SK-N-DZ (cell line): ENCODE measurements around the gene FN1. TPM values are rescaled to one million over a fixed set of nuclear protein-coding genes. Genes with fewer than 3 reads are reported as not detected.
A peak's percentile ranks its signal among the peaks of the same experiment; 100 is the strongest.

ENCODE experiments used
- DNase-seq: peaks from one replicate; pipeline ENCODE4 v3.0.0-alpha.2; 2015; ENCODE audit warnings: low spot score
- polyA plus RNA-seq, 2 experiments: library from polyadenylated mRNA; depleted of rRNA; stranded (reverse); fragments of >200 nt; gene quantifications; 2 replicates each; pipeline ENCODE4 v1.2.3, GENCODE V29; 2014

Gene FN1
- 339 and 342 TPM in 2 replicates for polyA plus RNA-seq (2014; cell fraction: cytosol; rRNA removed)
- polyA plus RNA-seq (2014; cell fraction: nucleus; rRNA removed): 278 and 371 TPM in 2 replicates

DNA sequence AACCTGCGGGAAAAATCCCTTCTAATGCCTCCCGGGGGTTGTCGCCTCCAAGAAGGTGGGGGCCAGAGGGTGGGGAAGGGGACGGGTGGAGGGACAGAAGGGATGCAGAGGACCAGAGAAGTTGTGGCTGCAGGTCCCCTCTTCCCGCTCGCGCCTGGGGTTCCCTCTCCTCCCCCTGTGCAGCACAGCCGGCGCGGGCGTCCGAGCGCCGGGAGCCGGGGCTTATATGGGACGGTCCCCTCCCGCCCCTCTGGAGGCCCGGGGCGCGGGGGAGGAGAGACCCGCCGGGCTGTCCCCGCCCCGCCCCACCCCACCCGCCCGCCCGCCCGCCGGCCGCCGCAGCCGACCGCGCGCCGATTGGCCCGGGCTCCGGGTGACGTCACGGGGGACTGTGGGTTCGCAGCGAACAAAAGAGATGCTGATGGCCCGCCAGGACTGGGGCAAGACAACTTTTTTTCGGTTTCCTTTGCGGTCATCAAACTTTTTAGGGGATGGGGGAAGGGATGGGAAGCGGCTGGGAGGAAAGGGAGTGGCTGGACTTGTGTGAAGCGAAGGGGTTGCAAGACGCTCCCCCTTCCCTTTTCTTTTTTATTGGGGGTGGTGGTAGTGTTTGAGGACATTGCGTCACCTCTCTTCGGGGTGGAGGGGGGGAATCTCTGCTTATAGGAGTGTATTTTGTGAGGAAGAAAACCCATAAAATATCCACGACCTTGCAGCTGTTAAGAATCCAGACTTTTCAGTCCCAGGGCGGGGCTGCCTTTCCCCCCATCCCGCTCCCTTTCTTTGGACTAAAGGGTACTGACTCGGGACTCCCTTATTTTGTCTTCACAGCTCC lies at the start of gene FN1:
Gene FN1 (minus strand): TSS at position 199 of the 835 bp plus-strand sequence. CDS start 266 bp downstream, outside the sequence.
- peak; percentile 83 for DNase-seq

DNA sequence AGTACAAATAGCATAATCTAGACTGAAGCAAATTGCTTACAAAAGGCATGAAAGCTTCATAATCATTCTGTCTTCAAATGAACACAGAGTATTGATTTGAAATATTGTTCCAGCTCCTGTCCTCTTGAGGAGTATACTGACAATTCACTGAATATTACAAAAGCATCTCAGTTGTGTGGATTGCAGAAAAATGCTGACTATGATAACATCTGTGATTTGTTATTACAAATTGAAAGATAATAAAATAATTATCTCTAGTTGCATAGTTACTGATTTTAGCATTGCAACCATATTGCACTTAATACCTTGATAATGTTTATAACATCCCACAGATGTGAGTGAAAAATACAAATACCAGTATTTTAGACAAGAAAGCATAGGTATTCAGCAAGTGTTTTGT lies 49.2 kb upstream of the FN1 start:
- DNase-seq: no peak

DNA sequence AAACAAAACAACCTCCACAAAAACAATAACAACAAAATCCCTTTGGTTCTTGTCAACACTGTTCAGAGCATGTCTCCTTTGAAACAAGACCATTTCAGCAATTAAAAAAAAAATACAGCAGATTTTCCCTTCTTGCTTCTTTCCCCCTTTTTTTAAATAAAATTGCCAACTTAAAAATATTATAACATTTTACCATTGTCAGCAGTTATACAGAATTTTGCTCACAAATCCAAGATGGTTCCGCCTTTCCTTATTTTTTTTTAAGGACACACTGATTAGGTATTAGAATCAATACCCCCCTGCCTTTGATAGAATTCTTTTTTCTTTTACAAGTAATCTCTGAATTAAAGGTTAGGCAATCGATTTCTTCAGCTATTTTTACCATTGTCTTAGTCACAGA lies 48.7 kb upstream of the FN1 start:
- no peak for DNase-seq

DNA sequence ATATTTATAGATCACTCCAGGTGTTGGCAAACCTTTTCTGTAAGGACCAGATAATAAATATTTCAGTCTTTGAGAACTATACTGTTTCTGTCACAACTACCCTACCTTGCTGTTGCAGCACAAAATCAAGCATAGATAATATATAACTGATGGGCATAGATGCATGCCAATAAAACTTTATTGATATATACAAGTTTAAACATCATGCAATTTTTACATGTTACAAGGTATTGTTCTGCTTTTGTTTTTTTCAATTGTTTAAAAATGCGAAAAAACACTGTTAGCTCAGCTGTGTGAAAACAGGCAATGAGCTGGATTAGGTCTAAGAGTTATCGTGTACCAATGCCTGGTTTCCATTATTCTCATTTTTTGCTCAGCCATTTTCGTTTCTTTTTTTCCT lies 47.6 kb upstream of the FN1 start:
- no peak for DNase-seq

DNA sequence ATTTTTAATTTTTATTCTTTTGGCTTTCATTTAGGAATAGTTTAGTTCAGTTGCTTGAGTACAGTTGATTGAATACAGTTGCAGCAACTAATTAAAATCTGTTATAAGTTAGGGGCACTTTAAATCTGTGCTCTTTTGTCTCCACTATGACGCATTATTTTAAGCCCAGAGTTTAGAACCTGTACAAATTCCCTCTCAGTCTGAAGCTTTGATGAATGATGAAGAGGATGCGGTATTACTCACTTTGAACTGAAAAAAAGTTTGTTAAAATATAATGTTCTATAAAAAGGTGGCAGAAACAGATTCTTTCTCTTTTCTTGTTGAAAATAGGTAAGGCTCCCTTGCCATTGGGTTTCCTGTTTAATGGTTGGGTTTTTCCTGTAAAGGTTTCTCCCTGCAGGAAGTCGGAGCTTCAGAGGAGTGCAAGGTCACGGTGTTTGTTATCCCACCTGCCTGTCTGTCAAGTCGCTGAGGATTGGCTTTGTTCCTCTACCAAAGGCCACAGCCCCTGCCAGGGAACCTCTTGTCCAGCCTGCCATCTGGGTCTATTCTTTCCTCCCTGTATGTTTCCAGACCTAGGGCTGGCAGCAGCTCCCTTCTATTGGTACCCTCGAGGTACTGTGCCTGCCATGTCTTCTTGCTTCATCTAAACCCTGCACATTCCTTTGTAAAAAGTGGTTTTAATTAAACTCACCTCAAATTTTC lies 43.8 kb upstream of the FN1 start:
- DNase-seq: no peak

DNA sequence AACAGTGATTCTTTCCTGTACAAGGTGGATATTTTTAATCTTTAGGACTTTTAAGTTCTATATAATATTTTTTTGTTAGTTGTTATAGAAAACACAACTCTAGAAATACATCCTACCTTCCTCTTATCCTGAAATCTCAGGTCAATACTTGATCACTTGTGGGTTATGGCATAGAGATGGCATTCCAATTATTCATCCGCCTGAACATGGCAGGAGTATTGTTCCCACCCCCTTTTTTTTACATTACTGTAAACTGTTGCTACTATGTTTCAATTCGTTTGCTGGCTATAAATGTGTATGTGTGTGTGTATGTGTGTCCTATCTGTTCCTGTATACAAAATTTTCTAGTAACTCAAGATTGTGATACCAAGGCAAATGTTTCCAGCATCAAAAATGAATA lies 43.3 kb upstream of the FN1 start:
- no peak for DNase-seq

DNA sequence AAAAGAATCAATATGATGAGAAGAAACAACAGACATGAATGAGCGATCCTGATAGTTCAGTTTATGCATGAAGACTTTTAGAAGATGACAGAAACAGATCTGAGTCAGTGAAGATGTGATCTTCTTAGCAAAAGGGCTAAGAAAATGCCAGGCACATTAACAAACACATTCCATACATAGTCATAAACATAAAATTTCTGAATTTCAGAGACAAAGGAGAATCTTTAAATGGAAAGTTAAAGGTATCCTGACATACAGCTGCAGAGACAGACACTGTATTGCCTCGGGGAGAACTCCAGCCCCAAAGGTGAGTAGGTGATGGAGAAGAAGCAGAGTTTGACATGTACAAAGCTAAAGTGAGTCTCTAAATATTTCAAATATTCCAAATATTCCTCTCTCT lies 40.6 kb upstream of the FN1 start:
- DNase-seq: no peak

DNA sequence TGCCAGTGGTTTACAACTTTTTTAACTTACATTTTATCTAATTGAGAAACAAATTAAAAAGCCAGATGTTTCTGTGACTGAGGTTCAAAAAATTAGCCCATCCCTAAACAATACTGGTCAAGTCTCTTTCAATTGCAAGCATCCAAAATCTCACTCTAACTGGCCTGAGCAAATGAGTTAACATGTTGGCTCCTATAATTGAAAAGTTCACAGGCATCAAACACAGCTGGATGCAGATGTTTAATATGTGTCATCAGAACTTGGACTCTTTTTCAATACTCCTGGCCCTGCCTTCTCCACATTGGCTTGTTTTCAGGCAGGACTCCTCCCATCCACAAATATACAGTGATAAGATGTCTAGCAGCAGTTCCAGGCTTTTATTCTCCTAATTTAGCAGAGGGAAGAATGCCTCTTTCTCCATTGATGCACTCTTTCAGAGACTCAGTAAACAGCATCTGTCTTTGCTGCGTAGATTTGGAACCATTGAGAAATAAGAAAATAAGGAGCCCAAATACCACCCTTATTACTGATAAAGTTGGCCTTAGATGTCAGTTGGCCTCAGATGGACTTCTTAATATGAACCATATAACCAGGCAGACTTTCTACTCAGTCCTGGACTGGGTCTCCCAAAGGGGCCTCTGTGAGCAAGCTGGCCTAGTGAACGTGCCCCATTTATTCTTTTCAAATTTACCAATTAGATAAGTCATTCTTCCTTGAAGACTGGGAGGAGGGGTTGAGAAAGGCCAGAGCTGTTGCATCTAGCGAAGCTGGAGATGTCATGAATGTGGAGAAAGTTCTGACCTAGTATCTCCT lies 30.4 kb upstream of the FN1 start:
- no peak for DNase-seq

DNA sequence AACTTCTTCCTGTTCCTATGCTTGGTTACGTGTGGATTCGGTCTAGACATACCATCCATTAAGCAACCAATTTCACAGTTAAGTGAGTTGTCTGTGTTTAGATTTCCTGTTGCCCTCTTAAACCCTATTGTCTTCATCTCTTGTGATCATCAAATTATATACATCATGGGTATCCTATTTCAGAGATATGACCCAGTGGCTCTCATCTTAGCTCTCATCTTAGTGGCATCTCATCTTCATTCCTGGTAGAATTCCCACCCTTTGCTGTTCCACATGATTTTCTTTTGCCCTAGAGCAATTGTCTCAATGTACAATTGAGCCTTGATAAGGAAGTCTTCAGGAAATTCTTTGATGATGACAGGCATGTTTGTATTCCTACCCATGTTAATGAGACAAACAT lies 29.4 kb upstream of the FN1 start:
- peak; percentile 29 for DNase-seq

DNA sequence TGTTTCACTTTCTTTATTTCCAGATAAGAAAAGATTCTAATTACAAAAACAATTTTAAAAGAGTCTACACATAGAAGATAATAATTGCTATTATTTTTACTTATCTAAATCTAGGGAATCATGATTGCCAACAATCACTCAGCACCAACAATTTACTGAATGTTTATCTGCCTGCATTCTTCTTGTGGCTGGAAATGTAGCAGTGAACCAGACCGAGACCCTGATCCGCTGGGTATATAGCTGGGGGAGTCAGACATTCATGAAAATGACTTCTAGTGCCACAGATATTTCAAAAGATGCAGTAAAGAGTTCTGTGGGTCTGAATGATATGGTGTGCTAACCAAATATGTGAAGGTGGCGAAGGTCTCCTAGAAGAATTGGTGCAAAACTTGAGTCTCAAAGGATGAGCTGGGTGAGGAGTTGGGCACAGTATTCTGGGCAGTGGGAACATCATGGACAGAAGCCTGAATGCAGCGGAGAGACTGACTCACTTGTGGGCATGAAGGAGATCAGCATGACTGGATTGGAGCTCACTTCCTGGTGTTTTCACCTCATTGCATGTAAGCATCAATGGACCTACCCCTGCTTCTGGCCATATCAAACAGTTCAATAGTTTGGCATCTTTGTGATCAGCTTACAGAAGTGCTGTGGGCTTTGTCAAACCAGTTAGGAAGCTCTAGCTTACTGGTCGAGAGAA lies 26.1 kb upstream of the FN1 start:
- DNase-seq: no peak

DNA sequence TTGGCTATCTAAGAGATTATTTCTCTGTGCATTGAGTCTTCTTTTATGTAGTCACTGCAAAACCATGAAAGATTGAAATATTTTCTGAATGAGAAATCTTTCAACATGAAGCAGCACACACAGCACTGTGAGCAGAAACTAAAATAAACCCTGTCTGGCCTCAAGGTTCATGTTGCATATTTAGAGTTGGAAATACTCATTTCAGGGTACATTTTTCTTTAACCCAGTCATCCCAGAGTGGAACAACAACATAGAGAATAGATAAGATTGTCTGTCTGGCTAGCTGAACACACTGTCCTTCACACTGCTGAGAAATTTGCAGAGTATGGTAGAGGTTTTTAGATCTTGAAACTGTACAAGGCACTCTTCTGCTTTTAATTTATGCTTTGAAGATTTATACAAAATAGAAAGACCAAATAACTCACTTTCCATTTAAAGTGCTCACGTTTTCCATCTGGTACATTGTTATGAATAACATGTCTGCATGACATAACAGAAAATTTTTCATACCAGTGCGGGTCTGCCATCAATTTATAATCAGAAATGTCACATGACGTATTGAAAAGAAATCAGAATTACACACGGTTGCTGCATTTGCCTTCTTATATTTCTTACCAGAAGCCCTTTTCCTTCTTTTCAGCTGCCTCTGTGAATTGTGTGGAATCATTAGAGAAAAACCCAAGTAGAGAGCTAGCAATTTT lies 25.0 kb upstream of the FN1 start:
- no peak for DNase-seq

DNA sequence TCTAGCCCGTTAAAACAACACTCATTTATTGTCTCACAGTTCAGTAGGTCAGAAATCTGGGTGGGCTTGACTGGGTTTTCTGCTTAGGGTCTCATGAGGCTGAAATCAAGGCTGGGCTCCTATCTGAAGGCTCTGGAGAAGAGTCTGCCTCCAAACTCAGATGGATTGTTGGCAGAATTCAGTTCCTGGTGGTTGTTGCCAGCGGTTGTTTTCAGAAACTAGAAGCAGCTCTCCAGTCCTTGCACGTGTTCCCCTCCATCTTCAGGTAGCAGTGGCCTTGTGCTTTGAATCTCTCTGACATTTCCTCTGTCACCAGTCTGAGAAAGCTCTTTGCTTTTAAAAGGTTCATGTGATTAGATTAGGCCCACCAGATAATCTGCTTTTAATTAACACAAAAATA lies 20.1 kb upstream of the FN1 start:
- no peak for DNase-seq

DNA sequence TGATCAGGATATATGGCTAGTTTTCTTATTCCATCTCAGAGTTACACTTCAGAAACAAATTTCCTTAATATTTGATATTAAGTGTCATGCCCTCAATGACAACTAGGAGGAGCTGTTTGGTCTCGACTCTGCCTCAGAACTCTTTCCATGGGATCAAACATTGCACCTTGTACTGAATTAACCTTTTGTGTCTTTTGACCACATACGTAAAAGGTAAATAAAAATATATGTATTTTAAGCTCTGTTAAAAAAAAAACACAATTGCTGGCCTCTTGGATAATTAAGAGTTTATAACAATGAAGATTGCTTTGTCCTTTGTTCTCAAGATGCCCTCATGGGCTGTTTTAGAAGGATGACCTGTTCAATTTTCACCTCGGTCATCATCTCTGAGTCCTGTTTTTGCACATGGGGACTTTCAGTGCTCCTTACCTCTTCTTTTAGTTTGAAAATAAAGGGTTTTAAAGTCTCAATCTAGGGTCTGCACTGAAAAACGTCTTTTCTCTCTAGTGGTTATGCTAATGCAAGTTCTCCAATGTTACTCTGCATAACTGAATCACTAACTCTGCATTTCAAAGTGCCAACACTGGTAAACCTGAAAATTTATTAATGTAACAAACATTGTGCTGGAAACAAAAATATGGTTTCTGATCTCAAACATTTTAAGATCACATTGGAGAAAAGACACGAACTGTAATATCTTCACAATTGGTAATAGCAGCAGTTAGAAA lies 18.8 kb upstream of the FN1 start:
- DNase-seq: peak; percentile 20

DNA sequence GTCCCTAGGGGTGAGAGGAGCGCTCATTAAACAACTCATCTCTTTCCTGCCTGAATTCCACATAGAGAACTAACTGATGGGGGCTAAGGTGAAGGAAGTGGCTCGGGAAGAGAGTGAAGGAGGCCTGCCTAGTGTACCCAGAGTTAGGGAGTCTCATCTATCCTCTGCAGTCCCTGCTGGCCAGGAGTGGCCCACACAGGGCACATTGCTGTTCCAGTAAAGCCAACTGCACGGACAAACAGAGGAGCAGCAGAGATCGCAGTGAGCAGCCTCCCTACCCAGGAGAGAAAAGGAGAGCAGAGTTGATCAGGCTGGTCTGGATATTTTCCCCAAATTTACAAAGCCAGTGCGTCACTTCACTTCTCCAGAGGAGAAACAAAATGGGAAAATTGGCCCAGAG lies 16.9 kb upstream of the FN1 start:
- DNase-seq: no peak

DNA sequence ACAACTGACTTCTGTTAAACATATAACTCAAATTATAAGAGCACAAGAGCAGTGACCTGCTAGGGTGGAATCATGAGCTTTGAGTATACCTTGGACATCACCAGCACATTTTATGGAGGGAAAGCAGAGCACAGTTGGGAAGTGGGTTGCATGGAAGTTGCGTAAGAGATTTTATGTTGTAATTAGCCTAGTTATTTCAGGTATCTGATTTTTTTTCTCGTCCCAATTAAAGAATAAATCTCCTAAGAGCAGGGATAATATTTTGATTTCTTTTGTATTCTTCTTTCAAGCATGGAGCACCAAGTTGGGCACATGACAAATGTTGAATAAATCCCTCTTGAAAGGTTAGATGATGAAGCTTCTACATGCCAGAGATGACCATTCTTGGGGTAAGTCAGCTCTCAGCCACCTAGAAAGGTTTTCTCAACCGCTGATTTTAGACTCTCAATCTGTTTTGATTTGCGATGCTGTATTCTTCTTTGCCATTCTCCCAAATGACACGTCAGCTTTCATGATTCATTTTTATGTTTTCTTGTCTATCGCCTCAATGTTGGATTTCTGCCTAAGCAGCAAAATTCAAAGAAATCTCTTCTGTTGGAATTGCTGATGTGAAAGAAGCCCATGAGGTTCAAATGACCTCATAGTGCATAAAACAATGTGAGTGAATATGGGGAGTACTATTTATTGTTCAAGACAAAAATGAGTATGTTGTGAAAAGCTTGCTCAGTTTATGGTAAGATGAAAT lies 15.3 kb upstream of the FN1 start:
- DNase-seq: no peak

DNA sequence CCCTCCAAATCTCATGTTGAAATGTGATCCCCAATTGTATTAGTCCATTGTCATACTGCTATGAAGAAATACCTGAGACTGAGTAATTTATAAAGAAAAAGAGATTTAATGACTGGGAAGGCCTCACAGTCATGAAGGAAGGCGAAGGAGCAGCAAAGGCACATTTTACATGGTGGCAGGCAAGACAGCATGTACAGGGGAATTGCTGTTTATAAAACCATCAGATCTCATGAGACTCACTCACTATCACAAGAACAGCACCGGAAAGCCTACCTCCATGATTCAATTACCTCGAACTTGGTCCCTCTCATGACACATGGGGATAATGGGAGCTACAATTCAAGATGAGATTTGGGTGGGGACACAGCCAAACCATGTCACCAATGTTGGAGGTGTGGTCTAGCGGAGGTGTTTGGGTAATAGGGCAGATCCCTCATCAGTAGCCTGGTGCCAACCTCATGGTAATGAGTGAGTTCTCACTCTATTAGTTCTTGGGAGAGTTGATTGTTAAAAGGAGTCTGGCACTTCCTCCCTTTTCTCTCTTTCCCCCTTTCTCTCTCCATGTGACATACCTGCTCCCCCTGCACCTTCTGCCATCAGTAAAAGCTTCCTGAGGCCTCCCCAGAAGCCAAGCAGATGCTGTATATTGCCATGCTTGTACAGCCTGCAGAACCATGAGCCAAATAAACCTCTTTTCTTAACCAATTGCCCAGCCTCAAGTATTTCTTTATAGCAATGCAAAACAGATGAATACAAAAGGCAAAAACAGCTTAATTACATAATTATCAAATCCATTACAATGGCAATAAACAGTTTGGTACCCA lies 14.5 kb upstream of the FN1 start:
- DNase-seq: no peak

DNA sequence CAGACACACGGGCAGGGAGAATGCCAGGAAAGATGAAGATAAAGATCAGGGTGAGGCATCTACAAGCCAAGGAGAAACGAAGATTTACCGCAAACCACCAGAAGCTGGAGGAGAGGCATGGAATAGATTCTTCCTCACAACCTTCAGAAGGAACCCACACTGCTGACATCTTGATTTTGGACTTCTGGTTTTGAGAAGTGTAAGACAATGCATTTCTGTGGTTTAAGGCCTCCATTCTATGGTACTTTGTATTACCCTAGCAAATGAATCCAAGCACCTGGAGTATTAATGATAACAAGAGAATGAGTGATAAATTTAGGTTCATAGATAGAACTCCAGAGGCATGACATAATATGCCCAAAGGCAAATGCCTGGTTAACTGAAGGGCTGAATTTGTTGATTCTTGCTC lies 11.8 kb upstream of the FN1 start:
- DNase-seq: no peak

DNA sequence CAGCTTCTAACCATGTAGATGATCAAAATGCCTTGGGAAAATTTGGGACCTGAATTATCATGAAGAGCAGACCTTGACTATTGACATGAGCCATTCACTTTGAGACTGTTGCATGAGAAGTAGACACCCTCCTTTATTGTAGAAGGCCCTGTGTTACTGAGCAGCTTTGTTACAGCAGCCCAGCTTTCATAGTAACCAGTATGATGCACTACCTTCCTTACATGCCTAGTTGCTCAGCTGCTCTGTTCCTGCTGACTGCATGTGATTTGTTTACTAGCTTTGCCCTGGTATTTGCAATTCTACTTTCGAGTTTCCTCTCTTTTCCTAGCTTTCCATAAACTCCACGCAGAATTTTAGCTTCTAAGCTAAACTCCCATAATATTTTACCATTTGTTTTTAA lies 11.2 kb upstream of the FN1 start:
- no peak for DNase-seq

DNA sequence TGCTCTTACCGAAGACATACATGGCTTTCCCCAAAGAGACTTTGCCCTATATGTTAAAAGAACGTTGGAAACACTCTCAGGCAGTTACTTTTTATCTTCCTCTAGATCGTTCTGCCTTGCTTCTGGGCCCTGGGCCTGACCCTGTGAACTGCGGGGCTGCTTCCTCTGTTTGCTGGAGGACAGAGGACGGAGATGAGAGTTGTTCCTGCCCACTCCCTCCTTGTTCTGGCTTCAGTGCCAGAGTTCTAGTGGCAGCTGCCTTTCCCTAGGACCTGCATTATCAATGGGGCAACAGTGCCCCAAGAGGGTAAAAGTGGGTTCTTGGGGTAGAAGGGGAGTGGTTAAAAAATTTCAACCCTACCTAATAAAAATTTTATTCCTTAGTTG lies 6.5 kb upstream of the FN1 start:
- DNase-seq: no peak
